Ishikawa (cell line): ENCODE results near the gene DTD1.

Experiments
- CEBPB ChIP-seq: IDR thresholded peaks from 2 replicates; pipeline ENCODE4 v1.6.1; 2012
- CREB1 ChIP-seq: IDR thresholded peaks from 2 replicates; pipeline ENCODE4 v1.6.1; 2012; ENCODE audit warnings: low read depth
- EGR1 ChIP-seq: IDR thresholded peaks from 2 replicates; pipeline ENCODE4 v1.6.1; 2012
- EP300 ChIP-seq: IDR thresholded peaks from 2 replicates; pipeline ENCODE4 v1.6.1; 2012; ENCODE audit warnings: borderline replicate concordance
- FOXM1 ChIP-seq: IDR thresholded peaks from 2 replicates; pipeline ENCODE4 v1.6.1; 2012; ENCODE audit warnings: low read depth, borderline replicate concordance
- MAX ChIP-seq: IDR thresholded peaks from 2 replicates; pipeline ENCODE4 v1.6.1; 2012
- NFIC ChIP-seq: IDR thresholded peaks from 2 replicates; pipeline ENCODE4 v1.6.1; 2012
- RAD21 ChIP-seq: IDR thresholded peaks from 2 replicates; pipeline ENCODE4 v1.6.1; 2012; ENCODE audit warnings: low read depth
- REST ChIP-seq: IDR thresholded peaks from 2 replicates; pipeline ENCODE4 v1.6.1; 2012; ENCODE audit warnings: low read depth, mild to moderate bottlenecking
- TAF1 ChIP-seq: IDR thresholded peaks from 2 replicates; pipeline ENCODE4 v1.6.1; 2012; ENCODE audit warnings: low read depth, mild to moderate bottlenecking
- TCF12 ChIP-seq: IDR thresholded peaks from 2 replicates; pipeline ENCODE4 v1.6.1; 2012; ENCODE audit warnings: low read depth
- TEAD4 ChIP-seq: IDR thresholded peaks from 2 replicates; pipeline ENCODE4 v1.6.1; 2012
- YY1 ChIP-seq: IDR thresholded peaks from 2 replicates; pipeline ENCODE4 v1.6.1; 2012; ENCODE audit warnings: low read depth
- ZBTB7A ChIP-seq: IDR thresholded peaks from 2 replicates; pipeline ENCODE4 v1.6.1; 2012; ENCODE audit warnings: low read depth
- TF ChIP-seq, protein P1 (sequence below): IDR thresholded peaks from 2 replicates; pipeline ENCODE4 v1.6.1; 2012

DTD1 gene

GRCh38 chr20:18773566-18773965 is 185.7 kb downstream of the DTD1 start:
- no peak for TF ChIP-seq TCF12
- no peak for TF ChIP-seq MAX
- TF ChIP-seq CEBPB: no peak
- TF ChIP-seq, protein P1, sequence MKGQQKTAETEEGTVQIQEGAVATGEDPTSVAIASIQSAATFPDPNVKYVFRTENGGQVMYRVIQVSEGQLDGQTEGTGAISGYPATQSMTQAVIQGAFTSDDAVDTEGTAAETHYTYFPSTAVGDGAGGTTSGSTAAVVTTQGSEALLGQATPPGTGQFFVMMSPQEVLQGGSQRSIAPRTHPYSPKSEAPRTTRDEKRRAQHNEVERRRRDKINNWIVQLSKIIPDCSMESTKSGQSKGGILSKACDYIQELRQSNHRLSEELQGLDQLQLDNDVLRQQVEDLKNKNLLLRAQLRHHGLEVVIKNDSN: no peak
- no peak for TF ChIP-seq TEAD4
- TF ChIP-seq CREB1: no peak
- no peak for TF ChIP-seq EP300
- TF ChIP-seq ZBTB7A: no peak
- TF ChIP-seq TAF1: no peak
- TF ChIP-seq NFIC: no peak
- no peak for TF ChIP-seq EGR1
- TF ChIP-seq FOXM1: no peak
- no peak for TF ChIP-seq RAD21
- TF ChIP-seq YY1: no peak
- TF ChIP-seq REST: no peak

- TF ChIP-seq FOXM1 (no peak), CEBPB (no peak), YY1 (no peak), TEAD4 (no peak), RAD21 (no peak), MAX (no peak), ZBTB7A (no peak), NFIC (no peak)
Measured at GRCh38 chr20:18774207-18774606, 186.4 kb downstream of the DTD1 start.

DNA sequence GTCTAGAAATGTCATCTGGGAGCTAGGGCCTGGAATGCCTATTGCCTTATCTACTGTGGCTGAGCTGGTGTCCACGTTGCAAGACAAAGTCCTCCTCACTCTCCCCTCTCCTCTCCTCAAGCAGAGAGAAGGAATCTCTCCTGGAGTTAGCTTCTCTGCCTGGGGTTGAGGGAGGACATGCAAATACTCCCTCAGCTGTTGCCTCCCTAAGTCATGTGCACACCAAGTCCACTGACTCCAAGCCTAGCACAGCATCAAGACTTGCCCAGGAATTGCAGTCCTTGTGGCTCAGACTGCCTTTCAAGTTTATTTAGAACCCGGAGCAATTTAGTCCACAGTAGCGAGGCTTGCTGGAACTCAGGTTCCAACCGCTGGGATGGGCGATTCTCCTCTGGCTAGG is 187.8 kb downstream of the DTD1 start:
- no peak for TF ChIP-seq NFIC
- TF ChIP-seq RAD21: no peak
- no peak for TF ChIP-seq FOXM1
- TF ChIP-seq ZBTB7A: no peak
- no peak for TF ChIP-seq CREB1
- TF ChIP-seq REST: no peak
- no peak for TF ChIP-seq TAF1
- TF ChIP-seq, protein P1: no peak
- no peak for TF ChIP-seq TCF12
- no peak for TF ChIP-seq MAX
- no peak for TF ChIP-seq YY1
- no peak for TF ChIP-seq CEBPB
- TF ChIP-seq TEAD4: no peak

GRCh38 chr20:18778690-18779392 is 191.0 kb downstream of the DTD1 start:
- TF ChIP-seq EP300: no peak
- no peak for TF ChIP-seq FOXM1
- no peak for TF ChIP-seq TEAD4
- TF ChIP-seq CREB1: no peak
- TF ChIP-seq CEBPB: no peak
- no peak for TF ChIP-seq ZBTB7A
- no peak for TF ChIP-seq EGR1
- TF ChIP-seq YY1: no peak
- no peak for TF ChIP-seq REST
